Keratinocyte (primary cell): ENCODE data around the gene ASAP3.

Experiments
- CTCF ChIP-seq, 3 experiments: IDR thresholded peaks in 1 of 3; conservative IDR thresholded peaks in 1 of 3; optimal IDR thresholded peaks in 1 of 3; 2 replicates in 2 of 3; 3 replicates in 1 of 3; pipeline versions ENCODE3 to v1.5.1; 2011; ENCODE audit warnings: low read length in 3 of 3, mild to moderate bottlenecking in 3 of 3, moderate library complexity in 2 of 3, control low read depth in 1 of 3, inconsistent platforms in 1 of 3; ENCODE audit not compliant: insufficient read depth in 2 of 3; ENCODE audit errors: extremely low read depth in 1 of 3
- EZH2 ChIP-seq: IDR thresholded peaks from one replicate; pipeline ENCODE4 v1.6.1; 2012; ENCODE audit warnings: inconsistent platforms, mild to moderate bottlenecking, low read length, moderate library complexity

GRCh38 chr1:23462766-23463165, 21.2 kb downstream of the ASAP3 start:
- no peak for TF ChIP-seq CTCF (optimal IDR thresholded peaks at IDR 0.05 in 1 of 3, IDR thresholded peaks at IDR 0.05 in 1 of 3, conservative IDR thresholded peaks at IDR 0.05 in 1 of 3; ENCODE audit: extremely low read depth in 1 of 3, insufficient read depth in 2 of 3, low read length in 3 of 3)
- TF ChIP-seq EZH2: no peak
